Nephron (organoid): ENCODE data around the gene DEGS1.

Experiments used
- H3K27ac Mint-ChIP-seq, 3 experiments: 2 replicates each; pipeline ENCODE4 v1.8.0; 2020; ENCODE audit warnings: mixed read lengths in 3 of 3, mild to moderate bottlenecking in 2 of 3, moderate library complexity in 1 of 3
- H3K27me3 Mint-ChIP-seq: 2 replicates; pipeline ENCODE4 v1.8.0; 2021; ENCODE audit warnings: low read depth, mild to moderate bottlenecking, moderate library complexity, mixed read lengths
- H3K36me3 Mint-ChIP-seq: 2 replicates; pipeline ENCODE4 v1.8.0; 2020; ENCODE audit warnings: low read depth, mixed read lengths
- H3K4me1 Mint-ChIP-seq: 2 replicates; pipeline ENCODE4 v1.8.0; 2020; ENCODE audit warnings: mixed read lengths
- H3K4me3 Mint-ChIP-seq, 3 experiments: 2 replicates each; pipeline ENCODE4 v1.8.0; 2020; ENCODE audit warnings: mild to moderate bottlenecking in 3 of 3, mixed read lengths in 3 of 3, moderate library complexity in 2 of 3
- H3K9me3 Mint-ChIP-seq: 2 replicates; pipeline ENCODE4 v1.8.0; 2020; ENCODE audit warnings: mixed read lengths
- TF ChIP-seq, protein P1 (sequence below), 3 experiments: fragments of 200-600 bp; sonication (generic); IDR thresholded peaks; one replicate each; pipeline ENCODE4 v1.5.0; 2021; ENCODE audit warnings: antibody characterized with exemption in 3 of 3; ENCODE audit not compliant: unreplicated experiment in 3 of 3

The DEGS1 gene

DNA sequence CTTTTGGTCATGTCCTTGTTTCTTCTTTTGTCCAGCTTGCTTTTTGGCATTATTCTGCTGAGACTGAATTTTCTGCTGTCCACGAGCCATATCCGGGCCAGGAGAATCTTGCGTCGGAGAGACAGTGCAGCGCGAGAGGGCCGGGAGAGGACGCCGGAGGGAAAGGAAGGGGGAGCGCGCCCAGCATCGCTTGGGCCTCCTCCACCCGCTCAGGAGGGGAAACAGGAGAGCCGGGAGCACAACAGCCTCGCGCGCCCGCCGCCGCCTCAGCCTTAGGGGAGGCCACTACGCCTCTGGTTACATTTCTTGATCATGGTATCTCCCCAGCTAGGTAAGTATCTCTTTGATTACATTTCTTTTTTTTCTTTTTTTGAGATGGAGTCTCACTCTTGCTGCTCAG lies 7.4 kb upstream of the DEGS1 start:
- no peak overlapping the region for H3K27ac Mint-ChIP-seq
- peaks cover 5% of the 10 kb centered on the region for H3K9me3 Mint-ChIP-seq
- TF ChIP-seq, protein P1, sequence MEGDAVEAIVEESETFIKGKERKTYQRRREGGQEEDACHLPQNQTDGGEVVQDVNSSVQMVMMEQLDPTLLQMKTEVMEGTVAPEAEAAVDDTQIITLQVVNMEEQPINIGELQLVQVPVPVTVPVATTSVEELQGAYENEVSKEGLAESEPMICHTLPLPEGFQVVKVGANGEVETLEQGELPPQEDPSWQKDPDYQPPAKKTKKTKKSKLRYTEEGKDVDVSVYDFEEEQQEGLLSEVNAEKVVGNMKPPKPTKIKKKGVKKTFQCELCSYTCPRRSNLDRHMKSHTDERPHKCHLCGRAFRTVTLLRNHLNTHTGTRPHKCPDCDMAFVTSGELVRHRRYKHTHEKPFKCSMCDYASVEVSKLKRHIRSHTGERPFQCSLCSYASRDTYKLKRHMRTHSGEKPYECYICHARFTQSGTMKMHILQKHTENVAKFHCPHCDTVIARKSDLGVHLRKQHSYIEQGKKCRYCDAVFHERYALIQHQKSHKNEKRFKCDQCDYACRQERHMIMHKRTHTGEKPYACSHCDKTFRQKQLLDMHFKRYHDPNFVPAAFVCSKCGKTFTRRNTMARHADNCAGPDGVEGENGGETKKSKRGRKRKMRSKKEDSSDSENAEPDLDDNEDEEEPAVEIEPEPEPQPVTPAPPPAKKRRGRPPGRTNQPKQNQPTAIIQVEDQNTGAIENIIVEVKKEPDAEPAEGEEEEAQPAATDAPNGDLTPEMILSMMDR (IDR thresholded peaks at IDR 0.05; ENCODE audit: unreplicated experiment in 3 of 3), result no peak
- peaks cover 6% of the 10 kb centered on the region for H3K4me1 Mint-ChIP-seq
- peak overlapping the region; percentile 68 to 75 (median 70) for H3K4me3 Mint-ChIP-seq
- H3K36me3 Mint-ChIP-seq, result no peaks in the 10 kb centered on the region
- H3K27me3 Mint-ChIP-seq, result peaks cover 11% of the 10 kb centered on the region

DNA sequence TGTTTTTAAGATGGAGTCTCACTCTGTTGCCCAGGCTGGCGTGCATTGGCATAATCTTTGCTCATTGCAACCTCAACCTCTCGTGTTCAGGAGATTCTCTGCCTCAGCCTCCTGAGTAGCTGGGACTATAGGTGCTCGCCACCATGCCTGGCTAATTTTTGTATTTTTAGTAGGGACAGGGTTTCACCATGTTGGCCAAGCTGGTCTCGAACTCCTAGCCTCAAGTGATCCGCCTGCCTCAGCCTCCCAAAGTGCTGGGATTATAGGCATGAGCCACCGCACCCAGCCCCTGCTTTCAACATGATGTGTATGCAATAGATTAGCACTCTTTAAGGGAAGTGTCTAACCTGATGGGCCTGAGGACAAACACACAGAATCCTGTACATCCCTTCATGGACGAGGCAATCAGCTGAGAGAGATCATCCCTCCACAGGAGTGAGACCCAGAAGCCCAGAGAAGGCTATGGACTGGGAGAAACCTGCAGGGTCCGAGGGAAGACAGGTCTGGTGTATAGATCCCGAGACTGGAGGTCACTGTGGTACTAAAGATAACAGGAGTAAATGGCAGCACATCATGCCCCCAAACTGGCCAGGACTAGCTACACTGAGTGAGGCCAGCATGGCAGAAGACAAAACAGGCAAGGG lies 5.6 kb upstream of the DEGS1 start:
- peaks cover 3% of the 10 kb centered on the region for H3K27me3 Mint-ChIP-seq
- TF ChIP-seq, protein P1 (IDR thresholded peaks at IDR 0.05; ENCODE audit: unreplicated experiment in 3 of 3), result no peak
- H3K4me1 Mint-ChIP-seq, result peaks cover 10% of the 10 kb centered on the region
- H3K36me3 Mint-ChIP-seq, result no peaks in the 10 kb centered on the region
- H3K27ac Mint-ChIP-seq, result no peak overlapping the region
- H3K4me3 Mint-ChIP-seq, result no peak overlapping the region
- no peaks in the 10 kb centered on the region for H3K9me3 Mint-ChIP-seq

DNA sequence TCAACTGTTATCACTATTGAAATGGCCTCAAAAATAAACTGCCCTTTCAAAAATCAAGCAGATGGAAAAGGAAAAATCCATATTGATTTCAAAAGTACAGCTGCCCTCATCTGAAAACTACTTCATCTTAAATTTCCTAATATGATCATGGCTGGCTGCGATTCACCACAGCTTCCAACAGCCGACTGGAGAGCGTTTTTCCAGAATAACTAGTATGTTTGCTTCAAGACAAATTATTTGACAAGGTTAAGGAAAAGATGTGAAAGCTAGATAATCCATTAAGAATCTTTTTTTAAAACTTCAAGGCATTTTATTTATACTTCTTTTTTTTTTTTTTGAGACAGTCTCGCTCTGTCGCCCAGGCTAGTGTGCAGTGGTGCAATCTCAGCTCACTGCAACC lies 4.1 kb upstream of the DEGS1 start:
- H3K9me3 Mint-ChIP-seq, result no peaks in the 10 kb centered on the region
- TF ChIP-seq, protein P1 (IDR thresholded peaks at IDR 0.05; ENCODE audit: unreplicated experiment in 3 of 3), result no peak
- H3K4me1 Mint-ChIP-seq, result peaks cover 14% of the 10 kb centered on the region
- peaks cover 3% of the 10 kb centered on the region for H3K27me3 Mint-ChIP-seq
- no peak overlapping the region for H3K27ac Mint-ChIP-seq
- no peaks in the 10 kb centered on the region for H3K36me3 Mint-ChIP-seq
- H3K4me3 Mint-ChIP-seq, result peak overlapping the region in 2 of 3 experiments; percentile 3 to 32

DNA sequence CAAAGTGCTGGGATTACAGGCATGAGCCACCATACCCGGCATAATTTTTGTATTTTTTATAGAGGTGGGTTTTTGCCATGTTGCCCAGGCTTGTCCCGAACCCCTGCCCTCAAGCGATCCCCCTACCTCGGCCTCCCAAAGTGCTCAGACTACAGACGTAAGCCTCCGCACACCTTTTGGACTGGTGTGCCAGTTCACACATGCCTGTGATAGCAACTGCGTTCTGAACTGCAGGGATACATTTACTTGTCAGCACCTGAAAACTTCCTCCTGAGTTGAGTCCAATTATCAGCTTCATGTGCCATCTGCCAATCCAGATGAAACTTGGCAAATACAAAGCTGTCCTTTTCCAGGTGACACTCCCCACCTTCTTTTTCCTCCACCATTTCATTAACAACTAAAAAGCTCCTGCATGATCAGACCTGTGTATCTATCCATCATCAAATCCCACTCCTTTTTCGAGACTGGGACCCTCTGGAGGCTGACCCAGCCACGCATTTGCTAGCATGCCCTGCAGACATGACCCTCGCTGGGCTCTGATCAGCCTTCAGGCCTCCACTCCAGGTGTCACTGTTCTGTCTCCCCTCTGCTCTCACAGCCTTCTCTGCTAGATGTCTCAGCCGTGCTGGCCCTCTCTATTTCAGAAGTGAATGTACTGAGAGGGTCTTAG lies 2.1 kb upstream of the DEGS1 start:
- TF ChIP-seq, protein P1 (IDR thresholded peaks at IDR 0.05; ENCODE audit: unreplicated experiment in 3 of 3), result no peak
- Mint-ChIP-seq H3K4me3 (peak overlapping the region in 2 of 3 experiments; percentile 18 to 89), H3K27me3 (peaks cover 3% of the 10 kb centered on the region), H3K36me3 (peaks cover 9% of the 10 kb centered on the region), H3K4me1 (peaks cover 23% of the 10 kb centered on the region), H3K27ac (no peak overlapping the region), H3K9me3 (no peaks in the 10 kb centered on the region)

DNA sequence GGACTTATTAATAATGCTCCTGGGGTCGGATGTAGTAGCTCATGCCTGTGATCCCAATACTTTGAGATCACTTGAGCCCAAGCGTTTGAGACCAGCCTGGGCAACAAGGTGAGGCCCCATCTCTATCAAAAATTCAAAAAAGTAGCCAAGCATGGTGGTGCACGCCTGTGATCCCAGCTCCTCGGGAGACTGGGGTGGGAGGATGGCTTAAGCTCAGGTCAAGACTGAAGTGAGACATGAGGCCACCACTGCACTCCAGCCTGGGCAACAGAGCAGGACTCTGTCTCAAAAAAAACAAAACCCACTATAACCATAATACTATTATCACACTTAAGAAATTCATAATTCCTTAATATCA lies 1.6 kb upstream of the DEGS1 start:
- Mint-ChIP-seq H3K36me3 (peaks cover 9% of the 10 kb centered on the region), H3K27ac (peak overlapping the region in 1 of 3 experiments; percentile 76)

More for the DNA sequence above, 1.6 kb upstream of the DEGS1 start:
- peak overlapping the region; percentile 85 to 89 (median 89) for H3K4me3 Mint-ChIP-seq
- H3K4me1 Mint-ChIP-seq, result peaks cover 23% of the 10 kb centered on the region
- H3K9me3 Mint-ChIP-seq, result no peaks in the 10 kb centered on the region
- TF ChIP-seq, protein P1 (IDR thresholded peaks at IDR 0.05; ENCODE audit: unreplicated experiment in 3 of 3), result no peak
- peaks cover 3% of the 10 kb centered on the region for H3K27me3 Mint-ChIP-seq
